GM23338 (cell line): ENCODE results near the gene HPX.

ENCODE experiments used
- CTCF ChIP-seq, 2 experiments: fragments of 200-600 bp in 1 of 2; sonication (generic) in 1 of 2; conservative IDR thresholded peaks; 2 replicates each; pipeline versions ENCODE4 v1.5.1 to v1.6.1; 2016 to 2017; ENCODE audit warnings: antibody characterized with exemption in 2 of 2, low read depth in 2 of 2, mild to moderate bottlenecking in 2 of 2, moderate library complexity in 1 of 2
- EZH2phosphoT487 ChIP-seq: fragments of 200-600 bp; sonication (generic); IDR thresholded peaks from one replicate; pipeline ENCODE4 v1.8.1; 2018; ENCODE audit warnings: antibody characterized with exemption; ENCODE audit not compliant: unreplicated experiment
- JUNB ChIP-seq: IDR thresholded peaks from one replicate; pipeline ENCODE4 v1.6.1; 2016; ENCODE audit warnings: antibody characterized with exemption; ENCODE audit not compliant: unreplicated experiment
- POLR2AphosphoS5 ChIP-seq: IDR thresholded peaks from 2 replicates; pipeline ENCODE4 v1.6.1; 2016; ENCODE audit warnings: antibody characterized with exemption, low read depth

- TF ChIP-seq EZH2phosphoT487 (no peak), CTCF (conservative IDR thresholded peaks at IDR 0.05; ENCODE audit: low read depth in 2 of 2) (no peak), JUNB (no peak), POLR2AphosphoS5 (no peak)
These were observed 55.6 kb downstream of the HPX start for GRCh38 chr11:6385046-6385777.
